GM19324 (cell line): ENCODE results near the gene WDR47.

Source experiments
- ATAC-seq: cut with Tn5 transposase; IDR thresholded peaks from one replicate; pipeline ENCODE4 v1.9.1; 2021; ENCODE audit warnings: mild to moderate bottlenecking, moderate library complexity; ENCODE audit not compliant: unreplicated experiment, low FRiP score

The WDR47 gene

GRCh38 chr1:109041621-109042468 lies at the start of gene WDR47:
WDR47 (minus strand) TSS chr1:109042102; CDS start chr1:109023512, 18,590 bp downstream.
- ATAC-seq = peak; percentile 97

- peak; percentile 45 for ATAC-seq
Measured at GRCh38 chr1:109091078-109091838, 49.4 kb upstream of the WDR47 start.

GRCh38 chr1:109090196-109091077 lies 48.5 kb upstream of the WDR47 start, which contains the start of gene TMEM167B:
TMEM167B (plus strand) TSS chr1:109090764; CDS start chr1:109090873, 109 bp downstream.
- ATAC-seq = peak; percentile 94

GRCh38 chr1:109089242-109090015 lies 47.5 kb upstream of the WDR47 start:
- ATAC-seq = no peak

GRCh38 chr1:109084563-109085517 lies 42.9 kb upstream of the WDR47 start:
- ATAC-seq = no peak

GRCh38 chr1:109083923-109084322 lies 42.0 kb upstream of the WDR47 start:
- ATAC-seq = no peak

GRCh38 chr1:109083501-109083900 lies 41.6 kb upstream of the WDR47 start:
- no peak for ATAC-seq

GRCh38 chr1:109080441-109081082 lies 38.7 kb upstream of the WDR47 start:
- ATAC-seq = no peak

- no peak for ATAC-seq
Measured at GRCh38 chr1:109079240-109079622, 37.3 kb upstream of the WDR47 start.

GRCh38 chr1:109078317-109078716 lies 36.4 kb upstream of the WDR47 start:
- no peak for ATAC-seq

- ATAC-seq = peak; percentile 98
Measured at GRCh38 chr1:109075531-109076490, 33.9 kb upstream of the WDR47 start, which contains the start of gene TAF13. TAF13 (minus strand) TSS chr1:109076003; CDS start chr1:109075947, 56 bp downstream.

GRCh38 chr1:109069294-109069693 lies 27.4 kb upstream of the WDR47 start:
- no peak for ATAC-seq

- no peak for ATAC-seq
Measured at GRCh38 chr1:109067883-109068282, 26.0 kb upstream of the WDR47 start.

- no peak for ATAC-seq
Measured at GRCh38 chr1:109065137-109065536, 23.2 kb upstream of the WDR47 start.

GRCh38 chr1:109061183-109061582 lies 19.3 kb upstream of the WDR47 start:
- no peak for ATAC-seq

GRCh38 chr1:109060707-109061106 lies 18.8 kb upstream of the WDR47 start:
- ATAC-seq = no peak

- ATAC-seq = no peak
Measured at GRCh38 chr1:109059026-109059425, 17.1 kb upstream of the WDR47 start.
